HG03575 (cell line): ENCODE measurements around the gene PPFIA1.
"Not testable (repeated sequence)": the region's sequence is repeated elsewhere in the genome, so short reads cannot be mapped to it uniquely, and the experiment has no call there.

Experiments
- ATAC-seq: cut with Tn5 transposase; IDR thresholded peaks from one replicate; pipeline ENCODE4 v1.9.1; 2021; ENCODE audit not compliant: unreplicated experiment, insufficient number of reproducible peaks, low FRiP score; ENCODE audit errors: extremely low read depth

The PPFIA1 gene

GRCh38 chr11:70317581-70318305 is 47.3 kb downstream of the PPFIA1 start:
- ATAC-seq, result no peak

DNA sequence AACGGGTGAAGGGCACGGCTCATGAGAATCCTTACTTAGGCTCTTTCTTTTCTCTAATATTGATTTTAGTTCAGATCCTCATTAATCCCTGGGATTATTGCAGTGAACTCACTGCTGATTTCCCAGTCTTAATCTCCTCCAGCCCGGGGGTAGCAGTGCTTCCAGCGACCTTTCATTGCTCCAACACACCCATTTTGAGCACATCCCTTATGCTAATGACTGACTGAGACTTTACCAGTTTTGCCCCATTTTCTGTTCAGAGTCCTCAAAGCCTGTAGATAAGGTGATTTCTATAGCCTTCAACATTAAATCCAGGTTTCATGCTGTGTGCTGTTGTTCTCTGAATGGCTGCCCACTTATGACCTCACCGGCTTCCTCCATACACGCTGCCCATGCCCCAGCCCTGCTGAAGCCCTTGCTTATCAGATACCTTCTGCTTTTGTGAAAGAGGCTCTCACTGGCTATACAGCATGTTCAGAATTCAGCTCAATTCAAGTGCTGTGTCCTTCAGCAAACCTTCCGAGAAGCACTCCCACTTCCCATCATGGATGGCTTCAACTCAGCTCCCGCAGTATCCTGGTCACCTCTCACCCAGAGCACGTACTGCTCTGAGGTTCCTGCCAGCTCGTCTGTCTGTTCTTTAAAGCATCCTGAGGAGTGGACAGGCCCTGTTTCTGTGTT is 49.0 kb downstream of the PPFIA1 start:
- no peak for ATAC-seq

GRCh38 chr11:70322666-70323065 is 52.2 kb downstream of the PPFIA1 start:
- ATAC-seq, result no peak

GRCh38 chr11:70323806-70324205 is 53.3 kb downstream of the PPFIA1 start:
- ATAC-seq, result no peak

GRCh38 chr11:70324376-70325115 is 54.1 kb downstream of the PPFIA1 start:
- no peak for ATAC-seq

GRCh38 chr11:70325824-70326223 is 55.3 kb downstream of the PPFIA1 start:
- ATAC-seq, result no peak

- ATAC-seq, result no peak
Measured at GRCh38 chr11:70326365-70326811, 55.9 kb downstream of the PPFIA1 start.

DNA sequence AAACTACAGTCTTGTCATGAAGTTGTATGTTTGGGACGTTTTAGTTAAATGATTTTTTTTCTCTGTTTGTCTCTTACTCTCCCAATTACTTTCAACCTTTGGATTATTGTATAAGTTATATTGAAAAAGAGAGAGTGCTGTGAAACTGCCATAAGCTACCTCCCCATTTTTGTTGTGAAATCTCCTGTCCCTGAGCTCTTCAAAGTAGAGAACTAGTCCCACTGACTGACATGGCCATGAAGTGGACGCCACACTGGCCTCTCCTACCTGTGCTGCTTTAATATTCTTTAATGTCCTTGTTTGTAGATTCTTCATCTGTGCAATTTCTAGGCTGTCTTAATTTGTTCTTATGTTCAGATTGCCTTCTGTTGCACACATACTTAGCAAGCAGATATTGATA is 56.3 kb downstream of the PPFIA1 start:
- ATAC-seq, result no peak

DNA sequence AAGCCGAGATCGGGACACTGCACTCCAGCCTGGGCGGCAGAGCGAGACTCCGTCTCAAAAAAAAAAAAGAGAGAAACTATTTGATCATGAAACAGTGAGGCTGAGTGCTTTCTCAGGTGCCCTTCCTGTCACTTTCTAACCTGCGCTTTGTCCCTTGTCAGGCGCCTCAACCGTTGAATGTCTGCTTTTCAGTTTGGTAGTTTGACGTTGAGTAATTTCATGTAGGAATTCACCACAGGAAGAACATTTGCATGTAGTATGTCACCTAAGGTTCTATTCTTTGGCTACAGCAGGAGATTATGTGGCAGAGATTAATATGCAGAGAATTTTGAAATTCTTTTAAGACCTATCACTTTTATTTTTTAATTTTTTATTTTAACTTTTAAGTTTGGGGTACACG is 57.2 kb downstream of the PPFIA1 start:
- no peak for ATAC-seq

- ATAC-seq, result no peak
Measured at GRCh38 chr11:70328556-70328955, 58.1 kb downstream of the PPFIA1 start.

- not testable (repeated sequence) for ATAC-seq
Measured at GRCh38 chr11:70331320-70331843, 60.9 kb downstream of the PPFIA1 start.

- ATAC-seq, result no peak
Measured at GRCh38 chr11:70331901-70332300, 61.4 kb downstream of the PPFIA1 start.

GRCh38 chr11:70332567-70332966 is 62.1 kb downstream of the PPFIA1 start:
- no peak for ATAC-seq

DNA sequence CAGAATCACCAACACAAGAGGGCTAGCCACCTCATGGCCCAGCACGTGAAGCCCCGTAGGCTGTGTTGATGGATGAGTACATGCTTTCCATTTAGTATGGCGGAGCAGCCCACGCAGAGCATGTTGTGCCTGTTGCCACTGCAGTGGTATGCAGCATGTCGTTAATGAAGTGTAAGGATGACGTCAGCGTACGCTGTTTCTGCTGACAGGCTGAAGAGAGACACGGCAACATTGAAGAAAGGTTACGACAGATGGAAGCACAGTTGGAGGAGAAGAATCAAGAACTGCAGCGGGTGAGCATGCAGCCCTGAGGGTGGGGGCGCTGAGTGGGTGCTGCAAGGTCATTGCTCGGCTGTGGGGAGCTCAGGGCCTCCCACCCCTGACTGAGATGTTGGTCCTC is 62.8 kb downstream of the PPFIA1 start:
- no peak for ATAC-seq

DNA sequence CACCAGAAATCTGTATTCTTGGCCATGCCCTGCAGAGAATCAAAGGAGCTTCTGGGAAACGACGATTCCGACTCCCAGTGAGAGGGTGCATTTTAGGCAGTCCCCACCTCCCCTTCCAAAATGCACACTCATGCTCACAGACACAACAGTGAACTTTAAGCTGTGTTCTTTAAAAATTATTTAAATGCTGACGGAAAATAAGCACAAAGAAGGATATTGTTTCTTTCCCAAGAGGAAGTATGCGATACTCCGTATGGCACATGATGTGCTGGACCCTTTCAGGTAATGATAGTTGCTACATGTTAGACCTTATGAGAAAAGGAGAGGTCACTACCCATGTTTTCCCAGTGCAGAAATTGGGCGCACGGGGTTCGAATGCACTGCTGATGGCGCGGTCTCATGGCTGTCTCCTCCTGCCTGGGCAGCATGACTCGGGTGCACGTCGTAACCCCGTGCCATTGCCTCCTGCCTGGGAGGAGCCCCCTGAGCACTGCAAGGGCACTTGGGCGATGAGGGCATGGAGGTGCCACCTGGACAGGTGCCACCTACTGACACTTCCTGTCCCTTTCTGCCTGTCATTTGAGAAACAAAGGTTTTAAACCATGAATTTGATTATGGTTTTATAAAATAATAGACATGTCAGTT is 64.0 kb downstream of the PPFIA1 start:
- no peak for ATAC-seq

DNA sequence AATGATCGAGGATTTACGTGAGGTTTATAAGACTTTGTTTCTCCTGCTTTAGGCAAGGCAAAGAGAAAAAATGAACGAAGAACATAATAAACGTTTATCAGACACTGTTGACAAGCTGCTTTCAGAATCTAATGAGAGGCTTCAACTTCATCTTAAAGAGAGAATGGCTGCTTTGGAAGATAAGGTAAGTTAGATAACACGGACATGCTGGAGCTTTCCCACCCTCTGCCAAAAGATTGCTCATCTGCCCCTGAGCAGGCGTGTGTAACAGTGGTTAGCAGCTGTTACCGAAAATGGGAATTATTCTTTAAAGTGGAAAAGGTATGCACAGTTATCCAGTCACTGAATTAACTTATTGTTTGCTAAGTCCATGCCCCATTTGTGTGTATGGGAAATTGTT is 65.0 kb downstream of the PPFIA1 start:
- no peak for ATAC-seq

- ATAC-seq, result no peak
Measured at GRCh38 chr11:70338594-70338993, 68.1 kb downstream of the PPFIA1 start.

- ATAC-seq, result no peak
Measured at GRCh38 chr11:70339066-70339465, 68.6 kb downstream of the PPFIA1 start.

- no peak for ATAC-seq
Measured at GRCh38 chr11:70341881-70342429, 71.5 kb downstream of the PPFIA1 start.
